Esophagus muscularis mucosa (tissue), 4 donors: ENCODE results near the gene TRIML2. TPM values are rescaled to one million over a fixed set of nuclear protein-coding genes. Genes with fewer than 3 reads are reported as not detected.

ENCODE experiments used
- DNase-seq: peaks from one replicate; pipeline ENCODE4 v3.0.0-alpha.2; 2017; ENCODE audit errors: extremely low spot score
- H3K27ac ChIP-seq, 4 donors: fragments of 200-600 bp; sonication (generic); replicated peaks in 1 of 4; 1 replicate in 3 of 4; 2 replicates in 1 of 4; pipeline ENCODE4 v1.5.1; 2016 to 2019; ENCODE audit warnings: mild to moderate bottlenecking in 1 of 4
- H3K27me3 ChIP-seq, 4 donors: fragments of 200-600 bp; sonication (generic); one replicate each; pipeline versions ENCODE4 v1.5.1 to v1.6.0; 2016 to 2019
- H3K36me3 ChIP-seq, 4 donors: fragments of 200-600 bp; sonication (generic); one replicate each; pipeline ENCODE4 v1.5.1; 2016 to 2019
- H3K4me1 ChIP-seq, 4 donors: fragments of 200-600 bp; sonication (generic); one replicate each; pipeline ENCODE4 v1.5.1; 2016 to 2019
- H3K4me3 ChIP-seq, 4 donors: fragments of 200-600 bp; sonication (generic); 1 replicate in 2 of 4; 2 replicates in 2 of 4; pipeline ENCODE4 v1.5.1; 2016 to 2019; ENCODE audit warnings: mild to moderate bottlenecking in 4 of 4, moderate library complexity in 1 of 4
- H3K9me3 ChIP-seq, 4 donors: fragments of 200-600 bp; sonication (generic); 1 replicate in 3 of 4; 2 replicates in 1 of 4; pipeline ENCODE4 v1.5.1; 2016 to 2019
- CTCF ChIP-seq, 3 experiments: fragments of 200-600 bp in 2 of 3; fragments of 450-650 bp in 1 of 3; sonication (generic) in 2 of 3; IDR thresholded peaks; one replicate each; pipeline ENCODE4 v1.5.1; 2017 to 2019; ENCODE audit warnings: antibody characterized with exemption in 3 of 3, mild to moderate bottlenecking in 2 of 3, moderate library complexity in 1 of 3
- EP300 ChIP-seq: sonication (generic); formaldehyde crosslinking; IDR thresholded peaks from one replicate; pipeline ENCODE4 v1.6.1; 2017; ENCODE audit warnings: antibody characterized with exemption
- POLR2A ChIP-seq: fragments of 450-650 bp; IDR thresholded peaks from one replicate; pipeline ENCODE4 v1.6.1; 2017; ENCODE audit warnings: antibody characterized with exemption, moderate library complexity, mild to moderate bottlenecking, low read depth
- POLR2AphosphoS5 ChIP-seq, 2 donors: sonication (generic); formaldehyde crosslinking; IDR thresholded peaks; one replicate each; pipeline ENCODE4 v1.6.1; 2017; ENCODE audit warnings: antibody characterized with exemption in 2 of 2
- WGBS: methylation state at CpG from one replicate; pipeline ENCODE4 v1.1.5; 2018; 5-methylcytosine and 5-hydroxymethylcytosine counted together
- intact Hi-C: fragments of 100-400 bp; cut with DNase I; formaldehyde crosslinking; loops from one replicate; pipeline ENCODE4 v1.15.1; 2023
- total RNA-seq, 4 donors: library from RNA; depleted of rRNA; stranded (reverse); fragments of >200 nt; gene quantifications; one replicate each; pipeline versions ENCODE4 v1.1.0 to v1.2.1, GENCODE V29; 2016

The TRIML2 gene
- total RNA-seq, 4 donors from 2014 or later, result 0.66 TPM; not detected in 3

- no peak overlapping the region for H3K4me3 ChIP-seq
- no peak overlapping the region for H3K27ac ChIP-seq
- DNase-seq, result no peak
- H3K27me3 ChIP-seq, result no peaks in the 10 kb centered on the region
- intact Hi-C loops, result no loop called here
- no peaks in the 10 kb centered on the region for H3K9me3 ChIP-seq
- no peaks in the 10 kb centered on the region for H3K4me1 ChIP-seq
- H3K36me3 ChIP-seq, result no peaks in the 10 kb centered on the region
- WGBS, result 96% methylated on average over 6 of the region's 6 CpGs
- no peak for TF ChIP-seq POLR2AphosphoS5 (IDR thresholded peaks at IDR 0.05)
- TF ChIP-seq EP300, result no peak
- no peak for TF ChIP-seq POLR2A
- TF ChIP-seq CTCF (IDR thresholded peaks at IDR 0.05), result no peak
Observed at GRCh38 chr4:188086858-188087257, 22.5 kb downstream of the TRIML2 start.

GRCh38 chr4:188082796-188083195 is 26.6 kb downstream of the TRIML2 start:
- intact Hi-C loops, result no loop called here
- no peak for DNase-seq
- TF ChIP-seq EP300, result no peak
- TF ChIP-seq CTCF (IDR thresholded peaks at IDR 0.05), result no peak
- TF ChIP-seq POLR2AphosphoS5 (IDR thresholded peaks at IDR 0.05), result no peak
- TF ChIP-seq POLR2A, result no peak
- 65% methylated on average over 3 of the region's 3 CpGs for WGBS
- Histone ChIP-seq H3K4me3 (no peak overlapping the region), H3K36me3 (no peaks in the 10 kb centered on the region), H3K4me1 (no peaks in the 10 kb centered on the region), H3K9me3 (no peaks in the 10 kb centered on the region), H3K27ac (no peak overlapping the region), H3K27me3 (no peaks in the 10 kb centered on the region)

- no peaks in the 10 kb centered on the region for H3K9me3 ChIP-seq
- intact Hi-C loops, result no loop called here
- TF ChIP-seq POLR2AphosphoS5 (IDR thresholded peaks at IDR 0.05) (no peak), EP300 (no peak), POLR2A (no peak), CTCF (IDR thresholded peaks at IDR 0.05) (no peak)
- H3K27me3 ChIP-seq, result no peaks in the 10 kb centered on the region
- no peak overlapping the region for H3K27ac ChIP-seq
- H3K36me3 ChIP-seq, result no peaks in the 10 kb centered on the region
- 16% methylated on average over 1 of the region's 1 CpG for WGBS
- DNase-seq, result no peak
- no peaks in the 10 kb centered on the region for H3K4me1 ChIP-seq
- H3K4me3 ChIP-seq, result no peak overlapping the region
Observed at GRCh38 chr4:188078116-188078515, 31.3 kb downstream of the TRIML2 start.

- Histone ChIP-seq H3K4me1 (no peaks in the 10 kb centered on the region), H3K4me3 (no peak overlapping the region), H3K27me3 (no peaks in the 10 kb centered on the region), H3K36me3 (no peaks in the 10 kb centered on the region), H3K27ac (no peak overlapping the region), H3K9me3 (no peaks in the 10 kb centered on the region)
- intact Hi-C loops, result no loop called here
- TF ChIP-seq EP300 (no peak), CTCF (IDR thresholded peaks at IDR 0.05) (no peak), POLR2AphosphoS5 (IDR thresholded peaks at IDR 0.05) (no peak), POLR2A (no peak)
- DNase-seq, result no peak
- 98% methylated on average over 12 of the region's 12 CpGs for WGBS
Observed at GRCh38 chr4:188076169-188076568, 33.2 kb downstream of the TRIML2 start.

GRCh38 chr4:188061083-188061482 is 48.3 kb downstream of the TRIML2 start:
- no peaks in the 10 kb centered on the region for H3K27me3 ChIP-seq
- no peaks in the 10 kb centered on the region for H3K36me3 ChIP-seq
- H3K27ac ChIP-seq, result no peak overlapping the region
- H3K4me3 ChIP-seq, result no peak overlapping the region
- no peak for DNase-seq
- no peaks in the 10 kb centered on the region for H3K4me1 ChIP-seq
- no peaks in the 10 kb centered on the region for H3K9me3 ChIP-seq
- TF ChIP-seq EP300 (no peak), POLR2A (no peak), CTCF (IDR thresholded peaks at IDR 0.05) (no peak), POLR2AphosphoS5 (IDR thresholded peaks at IDR 0.05) (no peak)
- intact Hi-C loops, result no loop called here
- 89% methylated on average over 14 of the region's 14 CpGs for WGBS
